ENCODE data around the gene KRT79. TPM values are rescaled to one million over a fixed set of nuclear protein-coding genes. Genes with fewer than 3 reads are reported as not detected.
"Not testable (repeated sequence)": the region's sequence is repeated elsewhere in the genome, so short reads cannot be mapped to it uniquely, and the experiment has no call there.

KRT79 gene
- total RNA-seq, 1 experiment from 2014 or later: 0.08 TPM

DNA sequence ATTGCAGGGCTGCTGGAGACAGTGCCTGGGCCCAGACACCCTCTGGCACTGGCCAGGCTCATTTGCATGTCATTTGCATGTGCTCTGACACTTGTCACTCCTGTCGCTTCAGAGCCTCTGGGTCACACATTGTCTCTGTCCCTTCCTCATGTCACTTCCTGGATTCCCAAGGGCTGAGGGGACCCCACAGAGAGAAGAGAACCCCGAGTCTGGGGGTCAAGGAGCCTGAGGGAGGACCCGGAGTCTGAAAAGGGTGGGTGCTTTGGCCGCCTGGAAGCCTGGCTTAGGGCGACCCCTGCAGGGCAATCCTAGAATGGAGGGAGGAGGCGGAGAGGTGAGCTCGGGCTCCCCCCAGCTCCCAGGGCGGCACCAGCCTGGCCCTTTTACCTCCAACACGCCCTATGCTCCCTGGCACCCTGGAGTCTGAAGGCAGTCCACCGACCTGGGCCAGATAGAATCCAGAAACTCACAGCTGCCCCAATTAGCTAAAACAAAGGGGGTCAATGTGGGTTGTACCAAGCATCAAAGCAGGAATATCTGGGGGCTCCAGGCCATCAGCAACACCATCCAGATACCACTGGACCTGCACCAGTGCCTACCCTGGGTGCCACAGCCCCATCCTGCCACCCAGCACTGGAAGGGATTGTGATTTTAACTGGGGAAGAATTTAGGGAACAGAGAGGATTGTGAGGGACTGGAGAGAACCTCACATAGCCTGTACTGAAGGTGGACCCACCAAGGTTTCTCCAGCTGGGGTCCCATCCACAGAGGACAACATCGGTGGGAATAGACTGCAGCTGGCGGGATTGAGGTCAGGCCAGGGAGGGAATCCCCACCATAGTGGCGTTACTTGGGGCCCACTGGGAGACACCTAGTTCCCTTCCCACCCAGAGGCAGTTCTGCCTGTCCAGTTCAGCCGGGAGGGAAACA lies 36.5 kb upstream of the KRT79 start:
- no peak overlapping the region for H3K4me3 ChIP-seq
- H3K27ac ChIP-seq: peak overlapping the region; percentile 100
- DNase-seq (ENCODE audit: low read depth in 1 of 2, low spot score in 2 of 2): peak; percentile 72 to 78
- H3K4me1 ChIP-seq (replicated peaks): peaks cover 56% of the 10 kb centered on the region
- H3K36me3 ChIP-seq: no peaks in the 10 kb centered on the region
- H3K9me3 ChIP-seq (replicated peaks): no peaks in the 10 kb centered on the region
- no peaks in the 10 kb centered on the region for H3K27me3 ChIP-seq (replicated peaks)

DNA sequence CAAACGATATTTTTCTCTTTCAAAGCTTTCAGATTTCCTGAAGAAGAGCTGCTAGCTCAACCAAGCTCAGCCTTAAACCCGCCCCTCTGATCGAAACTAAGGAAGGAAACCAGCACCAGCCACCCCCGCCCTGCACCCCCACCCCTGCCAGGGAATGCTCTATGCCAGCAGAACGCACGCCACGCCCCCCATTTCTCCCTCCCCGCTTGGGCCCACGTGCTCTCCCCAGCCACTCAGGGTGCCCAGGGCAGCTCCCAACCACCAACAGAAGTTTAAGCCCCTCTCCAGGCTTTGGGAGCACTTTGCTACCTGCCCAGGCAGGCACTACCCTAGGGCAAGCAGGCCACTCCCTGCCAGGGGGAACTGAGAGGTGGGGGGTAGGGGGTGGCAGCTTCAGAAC lies 33.5 kb upstream of the KRT79 start:
- H3K27me3 ChIP-seq (replicated peaks): no peaks in the 10 kb centered on the region
- H3K36me3 ChIP-seq: no peaks in the 10 kb centered on the region
- no peaks in the 10 kb centered on the region for H3K9me3 ChIP-seq (replicated peaks)
- H3K4me1 ChIP-seq (replicated peaks): peaks cover 30% of the 10 kb centered on the region
- no peak for DNase-seq (ENCODE audit: low read depth in 1 of 2, low spot score in 2 of 2)
- no peak overlapping the region for H3K27ac ChIP-seq
- H3K4me3 ChIP-seq: no peak overlapping the region

DNA sequence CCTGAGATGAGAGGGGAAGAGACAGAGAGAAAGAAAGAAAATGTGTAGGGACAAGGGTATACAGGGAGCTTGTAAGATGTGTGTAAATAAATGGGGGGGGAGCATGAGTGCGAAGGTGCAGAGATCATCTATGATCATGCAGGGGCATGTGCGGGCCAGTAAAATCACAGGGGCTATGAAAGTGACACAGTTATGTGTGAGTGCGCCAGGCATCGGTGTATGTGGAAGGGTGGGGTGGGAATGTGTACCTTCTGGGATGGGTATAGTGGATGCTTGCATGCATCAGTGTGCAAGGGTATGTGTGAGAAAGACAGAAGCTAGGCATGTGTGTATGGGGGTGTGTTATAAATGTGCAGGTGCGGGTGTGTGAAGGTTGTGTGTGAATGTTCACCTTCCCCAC lies 33.0 kb upstream of the KRT79 start:
- no peak overlapping the region for H3K27ac ChIP-seq
- H3K4me3 ChIP-seq: no peak overlapping the region
- H3K27me3 ChIP-seq (replicated peaks): no peaks in the 10 kb centered on the region
- no peak for DNase-seq (ENCODE audit: low read depth in 1 of 2, low spot score in 2 of 2)
- no peaks in the 10 kb centered on the region for H3K9me3 ChIP-seq (replicated peaks)
- peaks cover 25% of the 10 kb centered on the region for H3K4me1 ChIP-seq (replicated peaks)
- no peaks in the 10 kb centered on the region for H3K36me3 ChIP-seq

DNA sequence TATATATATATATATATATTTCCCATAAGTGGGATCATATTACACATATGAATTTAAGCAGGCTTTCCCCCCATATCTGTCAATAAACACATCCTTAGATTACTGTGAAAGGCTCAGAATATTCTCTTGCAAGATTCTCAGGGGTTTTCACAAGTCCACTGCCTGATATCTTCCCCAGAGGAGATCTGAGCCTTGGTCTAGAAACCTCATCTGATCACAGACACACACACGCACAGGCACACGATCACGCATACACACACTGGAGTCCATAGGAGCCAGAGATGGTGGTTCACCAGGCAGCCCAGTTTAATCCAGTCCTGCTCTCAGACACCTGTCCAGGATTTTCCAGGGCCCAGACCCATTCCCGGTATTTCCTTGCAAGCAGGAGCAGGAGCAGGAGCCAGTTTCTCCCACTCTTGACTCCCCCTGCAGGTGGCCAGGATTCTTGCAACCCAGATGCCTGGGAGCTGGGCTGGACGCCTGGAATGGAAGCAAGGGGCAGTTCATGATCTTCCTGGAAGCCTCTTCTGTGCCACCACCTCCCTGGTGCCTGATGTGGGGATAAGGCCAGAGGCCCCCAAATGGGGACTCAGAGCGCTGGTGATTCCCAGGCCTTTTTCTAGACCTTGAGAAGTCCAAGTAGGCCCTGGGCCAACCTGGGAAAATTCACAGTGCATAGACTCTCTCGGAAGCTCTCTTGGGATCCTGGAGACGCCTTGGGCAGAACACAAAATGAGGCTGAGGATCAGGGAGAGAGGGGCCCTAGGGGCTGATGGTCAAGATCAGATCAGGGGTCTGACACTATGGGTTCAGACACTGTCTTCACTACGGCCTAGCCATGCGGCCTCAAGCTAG lies 31.2 kb upstream of the KRT79 start:
- H3K36me3 ChIP-seq: no peaks in the 10 kb centered on the region
- H3K27ac ChIP-seq: no peak overlapping the region
- no peak overlapping the region for H3K4me3 ChIP-seq
- peak; percentile 67 to 69 for DNase-seq (ENCODE audit: low read depth in 1 of 2, low spot score in 2 of 2)
- peaks cover 7% of the 10 kb centered on the region for H3K4me1 ChIP-seq (replicated peaks)
- no peaks in the 10 kb centered on the region for H3K27me3 ChIP-seq (replicated peaks)
- no peaks in the 10 kb centered on the region for H3K9me3 ChIP-seq (replicated peaks)

DNA sequence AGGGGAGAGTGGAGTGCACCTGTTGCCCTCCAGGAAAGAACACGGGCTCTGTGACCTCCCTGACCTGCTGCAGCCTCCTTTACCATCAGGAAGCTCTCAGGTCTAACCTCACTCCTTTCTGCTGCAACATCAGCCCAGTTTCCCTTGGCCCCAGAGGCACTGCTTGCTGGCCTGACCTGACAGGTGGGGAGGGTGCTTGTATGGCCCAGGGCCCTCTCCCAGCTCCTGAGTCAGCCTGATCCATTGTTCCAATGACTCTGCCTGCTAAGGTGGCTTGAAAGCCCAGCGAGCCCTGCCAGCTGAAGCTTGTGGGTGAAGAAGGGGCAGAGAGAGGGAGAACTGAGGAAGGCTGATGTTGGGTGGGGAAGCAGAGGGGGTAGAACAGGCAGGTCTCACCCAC lies 27.9 kb upstream of the KRT79 start:
- Histone ChIP-seq H3K4me1 (replicated peaks) (no peaks in the 10 kb centered on the region), H3K27ac (no peak overlapping the region), H3K9me3 (replicated peaks) (no peaks in the 10 kb centered on the region), H3K27me3 (replicated peaks) (no peaks in the 10 kb centered on the region), H3K4me3 (no peak overlapping the region), H3K36me3 (no peaks in the 10 kb centered on the region)
- DNase-seq (ENCODE audit: low read depth in 1 of 2, low spot score in 2 of 2): no peak

DNA sequence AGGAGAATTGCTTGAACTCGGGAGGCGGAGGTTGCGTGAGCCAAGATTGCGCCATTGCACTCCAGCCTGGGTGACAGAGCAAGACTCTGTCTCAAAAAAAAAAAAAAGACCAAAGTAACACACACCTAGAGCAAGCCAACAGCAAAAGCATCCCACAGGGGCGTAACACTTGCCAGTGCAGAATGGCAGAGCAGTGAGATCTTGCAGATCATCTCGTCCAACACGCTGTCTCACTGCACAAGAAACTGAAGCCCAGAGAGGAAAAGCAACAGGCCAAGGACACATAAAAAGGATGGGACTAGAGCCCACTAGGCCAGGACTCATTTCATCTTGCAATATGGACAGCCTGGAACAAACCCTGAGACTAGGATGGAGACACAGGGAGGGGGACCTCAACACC lies 27.4 kb upstream of the KRT79 start:
- Histone ChIP-seq H3K36me3 (no peaks in the 10 kb centered on the region), H3K4me1 (replicated peaks) (no peaks in the 10 kb centered on the region), H3K4me3 (no peak overlapping the region), H3K27ac (no peak overlapping the region), H3K9me3 (replicated peaks) (no peaks in the 10 kb centered on the region), H3K27me3 (replicated peaks) (no peaks in the 10 kb centered on the region)
- no peak for DNase-seq (ENCODE audit: low read depth in 1 of 2, low spot score in 2 of 2)

DNA sequence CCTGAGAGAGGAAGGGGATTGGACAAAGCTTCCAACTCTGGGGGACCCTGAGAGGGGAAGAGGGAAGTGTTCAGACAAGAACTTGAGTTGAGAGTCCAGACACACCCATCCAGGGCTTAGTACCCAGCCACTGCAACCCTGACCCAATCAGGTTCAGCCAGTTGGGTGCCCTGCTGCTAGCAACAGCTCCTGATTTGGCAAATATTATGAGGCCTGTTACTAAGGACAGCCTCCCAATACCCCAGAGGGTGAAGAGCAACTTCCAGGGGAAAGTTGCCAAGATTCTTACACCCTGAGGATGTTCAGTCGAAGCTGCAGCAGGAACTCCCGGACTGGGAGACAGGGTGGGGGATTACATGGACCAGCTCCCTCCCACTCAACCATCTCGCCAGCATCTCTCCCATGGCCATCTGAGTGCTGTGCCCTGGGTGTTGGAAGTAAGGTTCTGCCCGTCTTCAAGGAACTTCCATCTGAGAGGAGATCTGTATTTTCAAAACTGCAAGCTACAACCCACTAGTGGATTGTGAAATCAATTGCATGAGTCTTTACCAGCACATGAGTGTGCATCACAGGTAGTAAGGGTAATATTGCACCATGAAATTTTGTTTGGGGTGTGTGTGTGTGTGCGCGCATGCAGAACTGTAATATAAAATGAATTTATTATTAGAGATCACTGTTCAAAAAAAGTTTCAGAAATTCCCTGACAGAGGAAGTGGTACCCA lies 26.2 kb upstream of the KRT79 start:
- no peaks in the 10 kb centered on the region for H3K36me3 ChIP-seq

DNA sequence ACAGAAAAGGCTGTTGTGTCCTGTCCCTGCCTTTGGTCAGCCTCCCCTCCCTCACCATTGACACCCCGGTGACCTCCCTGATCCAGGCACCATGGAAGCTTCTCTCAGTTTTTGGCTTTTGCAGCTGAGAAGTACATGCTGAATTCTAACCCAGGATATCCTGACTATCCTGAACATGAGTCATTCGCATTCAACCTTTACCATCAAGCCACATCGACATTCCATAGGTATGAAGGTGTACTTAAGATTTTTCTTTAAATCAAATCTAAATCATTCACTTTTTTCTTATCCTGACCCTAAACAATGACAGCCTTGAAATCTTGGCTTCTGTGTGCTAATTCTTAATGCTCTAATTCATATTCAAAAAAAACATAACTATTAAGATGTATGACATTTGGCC lies 23.4 kb upstream of the KRT79 start:
- no peak overlapping the region for H3K27ac ChIP-seq
- no peaks in the 10 kb centered on the region for H3K36me3 ChIP-seq
- DNase-seq (ENCODE audit: low read depth in 1 of 2, low spot score in 2 of 2): no peak
- no peak overlapping the region for H3K4me3 ChIP-seq
- H3K4me1 ChIP-seq (replicated peaks): no peaks in the 10 kb centered on the region
- H3K9me3 ChIP-seq (replicated peaks): no peaks in the 10 kb centered on the region
- H3K27me3 ChIP-seq (replicated peaks): no peaks in the 10 kb centered on the region; the same call in 1 of the 2 replicates

More for the DNA sequence above, 26.2 kb upstream of the KRT79 start:
- H3K4me3 ChIP-seq: no peak overlapping the region
- no peaks in the 10 kb centered on the region for H3K27me3 ChIP-seq (replicated peaks)
- no peak for DNase-seq (ENCODE audit: low read depth in 1 of 2, low spot score in 2 of 2)
- H3K27ac ChIP-seq: no peak overlapping the region
- H3K9me3 ChIP-seq (replicated peaks): no peaks in the 10 kb centered on the region
- no peaks in the 10 kb centered on the region for H3K4me1 ChIP-seq (replicated peaks)

DNA sequence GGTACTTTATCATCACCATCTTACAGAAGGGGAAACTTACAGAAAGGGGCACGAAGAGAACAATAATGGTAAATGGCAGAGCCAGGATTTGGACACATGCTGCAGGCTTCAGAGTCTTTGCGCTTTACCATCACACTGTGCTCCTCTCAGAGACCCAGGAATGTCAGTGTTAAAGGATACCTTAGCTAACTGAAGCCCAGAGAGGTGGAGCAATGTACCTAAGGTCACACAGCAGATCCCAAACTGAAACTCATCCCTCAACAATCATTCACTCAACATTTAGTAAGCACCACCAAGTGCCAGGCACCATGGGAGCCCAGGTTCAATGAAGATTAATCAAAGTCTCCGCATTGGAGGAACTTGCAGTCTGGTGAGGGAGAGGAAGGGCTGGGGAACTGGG lies 22.7 kb upstream of the KRT79 start:
- H3K9me3 ChIP-seq (replicated peaks): no peaks in the 10 kb centered on the region
- no peaks in the 10 kb centered on the region for H3K4me1 ChIP-seq (replicated peaks)
- no peak overlapping the region for H3K4me3 ChIP-seq
- no peaks in the 10 kb centered on the region for H3K36me3 ChIP-seq
- no peak overlapping the region for H3K27ac ChIP-seq
- DNase-seq (ENCODE audit: low read depth in 1 of 2, low spot score in 2 of 2): no peak
- H3K27me3 ChIP-seq (replicated peaks): peaks cover under 1% of the 10 kb centered on the region; the same call in 1 of the 2 replicates

DNA sequence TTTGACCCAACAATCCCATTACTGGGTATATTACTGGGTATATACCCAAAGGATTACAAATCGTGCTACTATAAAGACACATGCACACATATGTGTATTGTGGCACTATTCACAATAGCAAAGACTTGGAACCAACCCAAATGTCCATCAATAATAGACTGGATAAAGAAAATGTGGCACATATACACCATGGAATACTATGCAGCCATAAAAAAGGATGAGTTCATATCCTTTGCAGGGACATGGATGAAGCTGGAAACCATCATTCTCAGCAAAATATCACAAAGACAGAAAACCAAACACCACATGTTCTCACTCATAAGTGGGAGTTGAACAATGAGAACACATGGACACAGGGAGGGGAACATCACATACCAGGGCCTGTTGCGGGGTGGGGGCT lies 22.0 kb upstream of the KRT79 start:
- H3K36me3 ChIP-seq; H3K4me3 ChIP-seq; DNase-seq (ENCODE audit: low read depth in 1 of 2, low spot score in 2 of 2); H3K4me1 ChIP-seq (replicated peaks); H3K9me3 ChIP-seq (replicated peaks); H3K27ac ChIP-seq; H3K27me3 ChIP-seq (replicated peaks): not testable (repeated sequence)

DNA sequence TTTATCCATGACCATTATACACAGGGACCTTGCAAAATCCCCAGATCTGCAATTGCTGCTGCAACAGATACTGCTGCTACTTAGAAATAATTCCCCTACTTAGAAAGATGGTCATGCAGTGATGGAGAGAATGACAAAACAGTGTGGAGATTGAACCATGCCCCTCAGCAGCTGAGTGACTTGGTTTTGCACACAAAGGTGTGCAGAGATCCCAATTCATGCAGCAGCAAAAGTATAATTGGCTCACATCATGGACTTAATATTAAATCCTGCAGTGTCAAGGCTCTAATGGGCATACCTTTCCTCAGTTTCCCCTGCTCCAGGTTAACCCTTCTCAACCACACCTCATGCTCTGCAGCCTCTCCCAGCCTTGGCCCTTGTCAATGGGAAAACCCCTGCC lies 17.7 kb upstream of the KRT79 start:
- H3K27ac ChIP-seq: no peak overlapping the region
- peaks cover 8% of the 10 kb centered on the region for H3K4me1 ChIP-seq (replicated peaks)
- DNase-seq (ENCODE audit: low read depth in 1 of 2, low spot score in 2 of 2): no peak
- H3K9me3 ChIP-seq (replicated peaks): no peaks in the 10 kb centered on the region
- H3K27me3 ChIP-seq (replicated peaks): peaks cover 7% of the 10 kb centered on the region; the same call in 1 of the 2 replicates
- no peaks in the 10 kb centered on the region for H3K36me3 ChIP-seq
- H3K4me3 ChIP-seq: no peak overlapping the region

DNA sequence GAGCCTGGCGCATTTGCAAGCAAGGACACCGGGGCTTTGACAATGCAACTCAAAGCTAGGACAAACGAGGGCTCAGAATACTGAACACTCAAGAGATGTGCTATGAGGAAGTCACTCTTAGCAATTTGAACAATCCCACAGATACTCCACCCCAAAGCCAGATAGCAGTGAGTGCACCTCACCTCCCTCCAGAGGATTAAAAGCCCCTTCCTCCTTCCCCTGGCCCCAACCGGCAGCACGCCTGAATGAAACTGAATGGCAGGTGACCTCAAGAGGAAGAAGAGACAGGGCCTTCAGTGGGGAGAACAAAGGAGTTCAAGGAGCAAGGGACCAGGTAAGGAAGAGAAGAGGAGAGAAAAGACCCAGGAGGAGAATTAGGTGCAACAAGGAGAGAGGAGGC lies 16.6 kb upstream of the KRT79 start:
- Histone ChIP-seq H3K4me3 (no peak overlapping the region), H3K9me3 (replicated peaks) (no peaks in the 10 kb centered on the region), H3K27ac (no peak overlapping the region), H3K27me3 (replicated peaks) (peaks cover 7% of the 10 kb centered on the region; the same call in 1 of the 2 replicates), H3K36me3 (no peaks in the 10 kb centered on the region), H3K4me1 (replicated peaks) (peaks cover 8% of the 10 kb centered on the region)
- no peak for DNase-seq (ENCODE audit: low read depth in 1 of 2, low spot score in 2 of 2)

DNA sequence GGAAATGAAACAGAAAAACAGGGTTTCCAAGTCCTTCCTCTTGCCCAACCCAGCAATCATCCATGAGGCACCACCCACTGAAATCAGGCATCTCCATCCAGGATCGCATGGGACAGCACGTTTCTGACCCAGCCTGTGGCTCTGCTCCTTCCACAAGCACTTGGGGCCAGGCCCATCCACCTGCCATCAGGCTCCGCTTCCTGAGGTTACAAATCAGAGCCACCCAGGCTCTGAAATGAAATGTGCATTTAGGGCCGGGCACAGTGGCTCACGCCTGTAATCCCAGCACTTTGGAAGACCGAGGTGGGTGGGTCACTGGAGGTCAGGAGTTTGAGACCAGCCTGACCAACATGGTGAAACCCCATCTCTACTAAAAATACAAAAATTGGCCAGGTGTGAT lies 15.4 kb upstream of the KRT79 start:
- Histone ChIP-seq H3K27me3 (replicated peaks) (peaks cover 7% of the 10 kb centered on the region; the same call in 1 of the 2 replicates), H3K4me1 (replicated peaks) (peaks cover 8% of the 10 kb centered on the region), H3K4me3 (no peak overlapping the region), H3K36me3 (no peaks in the 10 kb centered on the region), H3K9me3 (replicated peaks) (no peaks in the 10 kb centered on the region), H3K27ac (no peak overlapping the region)
- no peak for DNase-seq (ENCODE audit: low read depth in 1 of 2, low spot score in 2 of 2)
